HCT116 (cell line): Measurements from ENCODE around the gene AAK1. TPM values are rescaled to one million over a fixed set of nuclear protein-coding genes. Genes with fewer than 3 reads are reported as not detected.

ENCODE experiments used
- ATAC-seq: fragments of 200-7000 bp; cut with Tn5 transposase; 2 replicates; pipeline ENCODE4 v1.9.1; 2020; ENCODE audit warnings: mild to moderate bottlenecking, moderate library complexity
- BruUV-seq: library from RNA; stranded (reverse); fragments of 400-500 nt; replicated peaks from 2 replicates; lab custom pipeline; 2021; lab: Mats Ljungman, UMichigan
- CTCF ChIA-PET: fragments of 300-600 bp; sonication (Branson Sonifier 250); formaldehyde crosslinking; loops from one replicate; lab custom pipeline; 2021; ENCODE audit warnings: antibody characterized with exemption; lab: Charles Lee
- POLR2A ChIA-PET: fragments of 300-600, 350-600 bp; sonication (Branson Sonifier 250); formaldehyde crosslinking; loops from one replicate; lab custom pipeline; 2021; ENCODE audit warnings: antibody characterized with exemption; lab: Charles Lee
- RAD21 ChIA-PET, 2 experiments: fragments of 300-600 bp; sonication (Branson Sonifier 250); formaldehyde crosslinking; loops; one replicate each; lab custom pipeline; 2023; ENCODE audit warnings: low total read pairs in 2 of 2; ENCODE audit not compliant: uncharacterized antibody in 2 of 2, unreplicated experiment in 2 of 2, low non-redundant PET in 1 of 2; lab: Charles Lee
- DNase-seq: peaks from one replicate; pipeline ENCODE4 v3.0.0-alpha.2; 2010; ENCODE audit warnings: low read depth, low spot score
- H2AFZ ChIP-seq: fragments of 200-600 bp; shearing (Covaris generic), sonication (generic); 2 replicates; pipeline ENCODE4 v1.6.1; 2017; ENCODE audit warnings: low read depth, mixed run types, mixed read lengths, antibody characterized with exemption, low read length; ENCODE audit not compliant: poor library complexity, severe bottlenecking
- H3K27ac ChIP-seq: 2 replicates; pipeline ENCODE4 v1.5.1; 2012; ENCODE audit warnings: low read depth, low read length
- H3K27me3 ChIP-seq: fragments of 200-600 bp; sonication (generic); 2 replicates; pipeline ENCODE4 v1.6.1; 2016; ENCODE audit warnings: mixed run types, low read length, mixed read lengths; ENCODE audit not compliant: insufficient read depth
- H3K36me3 ChIP-seq, 2 experiments: fragments of 200-500 bp in 1 of 2; fragments of 200-600 bp in 1 of 2; sonication (Bioruptor generic) in 1 of 2; sonication (generic) in 1 of 2; 2 replicates each; pipeline versions ENCODE4 v1.5.1 to v1.6.1; 2014 to 2016; ENCODE audit warnings: low read length in 2 of 2, inconsistent platforms in 1 of 2, mixed read lengths in 1 of 2, mixed run types in 1 of 2; ENCODE audit not compliant: insufficient read depth in 2 of 2, control insufficient read depth in 1 of 2
- H3K4me1 ChIP-seq, 2 experiments: fragments of 200-600 bp in 1 of 2; sonication (generic) in 1 of 2; 2 replicates each; pipeline versions ENCODE4 v1.5.1 to v1.6.1; 2012 to 2017; ENCODE audit warnings: low read length in 2 of 2, inconsistent platforms in 1 of 2, mild to moderate bottlenecking in 1 of 2, mixed read lengths in 1 of 2, mixed run types in 1 of 2, moderate library complexity in 1 of 2; ENCODE audit not compliant: insufficient read depth in 2 of 2, control insufficient read depth in 1 of 2
- H3K4me2 ChIP-seq: fragments of 200-600 bp; sonication (generic); 2 replicates; pipeline ENCODE4 v1.6.1; 2017; ENCODE audit warnings: mixed run types, low read length, mixed read lengths
- H3K4me3 ChIP-seq, 2 experiments: fragments of 200-600 bp in 1 of 2; sonication (generic) in 1 of 2; replicated peaks in 1 of 2; 2 replicates each; pipeline ENCODE4 v1.5.1; 2011 to 2016; ENCODE audit warnings: low read length in 2 of 2, control low read depth in 1 of 2, low read depth in 1 of 2, mild to moderate bottlenecking in 1 of 2, mixed read lengths in 1 of 2, mixed run types in 1 of 2
- H3K79me2 ChIP-seq: fragments of 200-600 bp; sonication (generic); 2 replicates; pipeline ENCODE4 v1.6.1; 2017; ENCODE audit warnings: mild to moderate bottlenecking, mixed run types, low read length, moderate library complexity, mixed read lengths; ENCODE audit not compliant: insufficient read depth
- H3K9ac ChIP-seq: fragments of 200-600 bp; sonication (generic); 2 replicates; pipeline ENCODE4 v1.6.1; 2016; ENCODE audit warnings: low read length, mixed read lengths
- H3K9me2 ChIP-seq: fragments of 200-600 bp; sonication (generic), shearing (Covaris generic); 2 replicates; pipeline ENCODE4 v1.6.1; 2017; ENCODE audit warnings: mixed run types, mild to moderate bottlenecking, moderate library complexity; ENCODE audit not compliant: insufficient read depth
- H3K9me3 ChIP-seq, 2 experiments: fragments of 200-500 bp in 1 of 2; fragments of 200-600 bp in 1 of 2; sonication (Bioruptor generic) in 1 of 2; sonication (generic) in 1 of 2; 2 replicates each; pipeline ENCODE4 v1.6.1; 2014 to 2017; ENCODE audit warnings: low read length in 2 of 2, mixed read lengths in 2 of 2, inconsistent platforms in 1 of 2, low read depth in 1 of 2, mild to moderate bottlenecking in 1 of 2, mixed run types in 1 of 2, moderate library complexity in 1 of 2; ENCODE audit not compliant: control insufficient read depth in 1 of 2, insufficient read depth in 1 of 2
- H4K20me1 ChIP-seq: fragments of 200-600 bp; sonication (generic), shearing (Covaris generic); 2 replicates; pipeline ENCODE4 v1.6.1; 2017; ENCODE audit warnings: mixed run types, mild to moderate bottlenecking, moderate library complexity; ENCODE audit not compliant: insufficient read depth
- EGR1 ChIP-seq: IDR thresholded peaks from 2 replicates; pipeline ENCODE4 v1.6.1; 2012; ENCODE audit warnings: low read depth
- ELF1 ChIP-seq: IDR thresholded peaks from 2 replicates; pipeline ENCODE4 v1.6.1; 2012; ENCODE audit warnings: low read depth, borderline replicate concordance
- EZH2 ChIP-seq: fragments of 200-600 bp; sonication (generic); IDR thresholded peaks from 2 replicates; pipeline ENCODE4 v1.6.1; 2017; ENCODE audit warnings: antibody characterized with exemption, mixed run types
- EZH2phosphoT487 ChIP-seq: fragments of 200-600 bp; IDR thresholded peaks from 2 replicates; pipeline ENCODE4 v1.6.1; 2018; ENCODE audit warnings: antibody characterized with exemption, borderline replicate concordance
- FOSL1 ChIP-seq: IDR thresholded peaks from 2 replicates; pipeline ENCODE4 v1.6.1; 2012; ENCODE audit warnings: low read depth
- JUND ChIP-seq: IDR thresholded peaks from 2 replicates; pipeline ENCODE4 v1.6.1; 2012
- SIN3A ChIP-seq: IDR thresholded peaks from 2 replicates; pipeline ENCODE4 v1.6.1; 2012; ENCODE audit warnings: low read depth
- SP1 ChIP-seq: IDR thresholded peaks from 2 replicates; pipeline ENCODE4 v1.6.1; 2012; ENCODE audit warnings: low read depth
- YY1 ChIP-seq: IDR thresholded peaks from 2 replicates; pipeline ENCODE4 v1.6.1; 2011; ENCODE audit warnings: low read length, low read depth, moderate library complexity, mild to moderate bottlenecking; ENCODE audit not compliant: insufficient replicate concordance; ENCODE audit errors: extremely low read depth
- ZFX ChIP-seq: fragments of 450-650 bp; IDR thresholded peaks from 2 replicates; pipeline ENCODE4 v1.6.1; 2017
- ZNF274 ChIP-seq: fragments of 200-500 bp; sonication (Bioruptor generic); IDR thresholded peaks from 2 replicates; pipeline ENCODE4 v1.6.1; 2014; ENCODE audit warnings: mild to moderate bottlenecking, low read depth, low read length, inconsistent platforms
- intact Hi-C: fragments of 100-400 bp; cut with micrococcal nuclease; formaldehyde crosslinking; loops from 2 replicates; pipeline ENCODE4 v1.10.0; 2022
- total RNA-seq: library from RNA; stranded (reverse); gene quantifications from one replicate; pipeline ENCODE4 v1.2.1, GENCODE V29; 2021; ENCODE audit not compliant: unreplicated experiment
- TF ChIP-seq, protein P1 (sequence below): IDR thresholded peaks from 2 replicates; pipeline ENCODE4 v1.6.1; 2011; ENCODE audit warnings: mild to moderate bottlenecking, low read length, moderate library complexity; ENCODE audit not compliant: insufficient replicate concordance; ENCODE audit errors: extremely low read depth
- TF ChIP-seq, protein P2 (sequence below): IDR thresholded peaks from 2 replicates; pipeline ENCODE4 v1.6.1; 2012

The AAK1 gene
- total RNA-seq, 1 experiment from 2014 or later: 32.0 TPM

DNA sequence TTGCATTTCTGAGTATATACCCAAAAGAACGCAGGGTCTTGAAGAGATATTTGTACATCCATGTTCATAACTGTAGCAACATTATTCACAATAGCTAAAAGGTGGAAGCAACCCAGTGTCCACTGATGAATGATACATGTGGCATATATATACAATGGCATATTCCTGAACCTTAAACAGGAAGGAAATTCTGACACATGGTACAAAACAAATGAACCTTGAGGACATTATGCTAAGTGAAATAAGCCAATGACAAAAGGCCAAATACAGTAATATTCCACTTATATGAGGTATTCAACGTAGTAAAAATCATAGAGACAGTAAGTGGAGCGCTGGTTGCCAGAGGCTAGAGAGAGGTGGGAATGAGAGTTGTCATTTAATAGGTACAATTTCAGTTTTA lies 8.1 kb downstream of the AAK1 start:
- no peaks in the 10 kb centered on the region for H3K27me3 ChIP-seq
- no peaks in the 10 kb centered on the region for H4K20me1 ChIP-seq
- no peak overlapping the region for H3K9ac ChIP-seq
- DNase-seq: no peak
- H3K36me3 ChIP-seq: no peaks in the 10 kb centered on the region
- no peak overlapping the region for H3K4me2 ChIP-seq
- TF ChIP-seq, protein P1, sequence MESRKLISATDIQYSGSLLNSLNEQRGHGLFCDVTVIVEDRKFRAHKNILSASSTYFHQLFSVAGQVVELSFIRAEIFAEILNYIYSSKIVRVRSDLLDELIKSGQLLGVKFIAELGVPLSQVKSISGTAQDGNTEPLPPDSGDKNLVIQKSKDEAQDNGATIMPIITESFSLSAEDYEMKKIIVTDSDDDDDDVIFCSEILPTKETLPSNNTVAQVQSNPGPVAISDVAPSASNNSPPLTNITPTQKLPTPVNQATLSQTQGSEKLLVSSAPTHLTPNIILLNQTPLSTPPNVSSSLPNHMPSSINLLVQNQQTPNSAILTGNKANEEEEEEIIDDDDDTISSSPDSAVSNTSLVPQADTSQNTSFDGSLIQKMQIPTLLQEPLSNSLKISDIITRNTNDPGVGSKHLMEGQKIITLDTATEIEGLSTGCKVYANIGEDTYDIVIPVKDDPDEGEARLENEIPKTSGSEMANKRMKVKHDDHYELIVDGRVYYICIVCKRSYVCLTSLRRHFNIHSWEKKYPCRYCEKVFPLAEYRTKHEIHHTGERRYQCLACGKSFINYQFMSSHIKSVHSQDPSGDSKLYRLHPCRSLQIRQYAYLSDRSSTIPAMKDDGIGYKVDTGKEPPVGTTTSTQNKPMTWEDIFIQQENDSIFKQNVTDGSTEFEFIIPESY: no peak
- TF ChIP-seq ZNF274 (no peak), ELF1 (no peak), SIN3A (no peak), SP1 (no peak), ZFX (no peak), EGR1 (no peak), JUND (no peak), FOSL1 (no peak), EZH2phosphoT487 (no peak), EZH2 (no peak), YY1 (no peak)
- TF ChIP-seq, protein P2, sequence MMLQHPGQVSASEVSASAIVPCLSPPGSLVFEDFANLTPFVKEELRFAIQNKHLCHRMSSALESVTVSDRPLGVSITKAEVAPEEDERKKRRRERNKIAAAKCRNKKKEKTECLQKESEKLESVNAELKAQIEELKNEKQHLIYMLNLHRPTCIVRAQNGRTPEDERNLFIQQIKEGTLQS: no peak
- intact Hi-C loops: no loop called here
- peaks cover 6% of the 10 kb centered on the region for H3K79me2 ChIP-seq
- ChIA-PET POLR2A (no interaction called here), CTCF (no interaction called here), RAD21 (no interaction called here)
- no peaks in the 10 kb centered on the region for H3K9me3 ChIP-seq
- H3K4me1 ChIP-seq: no peaks in the 10 kb centered on the region
- H3K9me2 ChIP-seq: no peaks in the 10 kb centered on the region
- no peak overlapping the region for H2AFZ ChIP-seq
- no peak overlapping the region for H3K27ac ChIP-seq
- ATAC-seq: no peak
- no TSS peak for BruUV-seq
- no peak overlapping the region for H3K4me3 ChIP-seq
